Globus pallidus (tissue), 1 donor: ENCODE measurements around the gene RPL19.

Experiments
- DNase-seq: peaks from one replicate; pipeline ENCODE4 v3.0.0-alpha.2; 2015; ENCODE audit warnings: low spot score

The RPL19 gene

DNA sequence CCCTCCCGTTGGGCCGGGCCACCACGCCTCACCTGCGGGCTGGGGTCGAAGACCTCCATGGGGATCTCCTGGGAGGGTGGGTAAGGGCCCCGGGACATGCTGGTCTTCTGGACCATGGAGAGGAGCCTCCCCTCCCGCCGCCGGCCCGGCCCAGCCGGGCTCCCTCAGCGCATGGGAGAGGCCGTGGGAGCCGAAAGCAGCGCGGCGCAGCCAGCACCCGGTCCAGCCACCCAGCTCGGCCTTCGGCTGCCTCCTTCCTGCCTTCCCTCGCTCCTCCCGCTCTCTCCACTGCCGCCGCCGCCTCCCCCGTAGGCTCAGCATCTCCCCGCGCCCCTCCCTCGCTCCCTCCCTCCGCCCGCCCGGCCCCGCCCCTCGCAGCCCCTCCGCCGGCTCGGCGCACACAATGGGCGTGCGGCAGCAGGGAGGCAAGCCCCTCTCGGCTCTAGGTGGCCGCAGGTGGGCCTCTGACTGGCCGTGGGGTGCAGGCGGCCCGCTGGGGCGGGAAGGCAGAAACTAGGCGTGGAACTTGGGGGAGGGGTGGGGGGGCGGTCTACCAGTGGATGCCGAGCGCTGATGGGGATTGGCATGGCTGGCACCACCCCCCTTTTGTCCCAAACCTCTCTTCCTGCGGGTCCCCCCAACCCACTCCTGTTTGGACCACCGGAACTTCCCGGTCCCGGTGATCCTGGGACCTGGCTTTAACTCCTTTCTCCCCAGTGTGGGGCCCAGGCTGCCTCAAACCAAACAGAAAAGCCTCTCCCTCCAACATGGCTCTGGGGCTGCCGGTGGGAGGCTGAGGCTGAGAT lies 2.5 kb upstream of the RPL19 start, which contains the start of gene CACNB1:
CACNB1 (minus strand) TSS at position 290 of the 806 bp plus-strand sequence; CDS start at position 116, 174 bp downstream.
- peak; percentile 57 for DNase-seq

DNA sequence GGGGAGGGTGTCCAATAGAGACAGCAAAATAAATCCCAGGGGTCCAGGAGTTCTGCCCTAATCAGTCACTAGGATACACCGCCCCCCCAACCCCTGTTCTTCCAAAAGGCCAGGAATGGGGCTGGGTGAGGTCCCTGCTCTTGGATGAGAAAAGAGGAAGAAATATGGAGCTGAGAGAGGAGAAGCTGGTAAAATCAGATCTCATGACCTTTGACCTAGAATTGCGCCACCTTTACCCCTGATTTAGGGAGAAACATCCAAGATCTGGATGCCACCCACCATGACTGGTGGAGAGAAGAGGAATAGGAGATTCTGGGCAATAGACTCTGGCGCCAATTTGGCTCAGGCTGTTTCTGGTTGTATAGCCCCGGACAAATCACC lies 1.9 kb upstream of the RPL19 start:
- no peak for DNase-seq

- DNase-seq, result peak; percentile 93
Measured at GRCh38 chr17:39199820-39200069, 338 bp upstream of the RPL19 start.

DNA sequence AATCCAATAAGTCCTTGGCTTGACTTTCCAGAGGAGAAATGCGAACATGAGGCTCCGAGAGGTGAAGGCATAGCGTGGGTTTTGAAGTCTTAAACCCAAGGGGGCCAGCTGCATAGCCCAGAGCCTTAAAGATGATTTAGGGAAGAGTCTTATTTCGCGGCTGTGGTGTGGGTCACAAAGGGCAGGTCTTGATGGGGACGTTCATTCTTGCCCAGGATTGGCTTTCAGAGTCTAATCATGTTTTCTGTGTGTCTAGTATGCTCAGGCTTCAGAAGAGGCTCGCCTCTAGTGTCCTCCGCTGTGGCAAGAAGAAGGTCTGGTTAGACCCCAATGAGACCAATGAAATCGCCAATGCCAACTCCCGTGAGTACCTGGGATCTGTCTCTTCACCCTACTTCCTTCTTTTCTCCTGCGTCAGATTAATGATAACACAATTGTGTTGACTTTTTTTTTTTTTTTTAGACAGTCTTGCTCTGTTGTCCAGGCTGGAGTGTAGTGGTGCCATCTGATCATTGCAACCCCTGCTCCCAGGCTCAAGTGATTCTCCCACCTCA lies 951 bp downstream of the RPL19 start:
- DNase-seq, result no peak

DNA sequence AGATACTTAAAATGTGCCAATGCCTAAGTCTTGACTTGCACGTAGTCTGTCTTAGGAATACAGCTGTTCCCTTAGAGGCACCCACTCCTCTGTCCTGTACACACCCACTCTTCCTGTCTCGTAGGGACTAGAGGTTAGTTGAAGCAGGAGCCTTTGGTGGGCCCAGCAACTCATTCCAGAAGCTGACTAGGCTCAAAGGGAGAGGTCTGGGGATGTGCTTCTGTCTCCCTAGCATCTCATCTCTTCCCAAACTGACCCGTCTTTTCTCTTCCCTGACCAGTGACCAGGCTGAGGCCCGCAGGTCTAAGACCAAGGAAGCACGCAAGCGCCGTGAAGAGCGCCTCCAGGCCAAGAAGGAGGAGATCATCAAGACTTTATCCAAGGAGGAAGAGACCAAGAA lies 4.2 kb downstream of the RPL19 start:
- no peak for DNase-seq

DNA sequence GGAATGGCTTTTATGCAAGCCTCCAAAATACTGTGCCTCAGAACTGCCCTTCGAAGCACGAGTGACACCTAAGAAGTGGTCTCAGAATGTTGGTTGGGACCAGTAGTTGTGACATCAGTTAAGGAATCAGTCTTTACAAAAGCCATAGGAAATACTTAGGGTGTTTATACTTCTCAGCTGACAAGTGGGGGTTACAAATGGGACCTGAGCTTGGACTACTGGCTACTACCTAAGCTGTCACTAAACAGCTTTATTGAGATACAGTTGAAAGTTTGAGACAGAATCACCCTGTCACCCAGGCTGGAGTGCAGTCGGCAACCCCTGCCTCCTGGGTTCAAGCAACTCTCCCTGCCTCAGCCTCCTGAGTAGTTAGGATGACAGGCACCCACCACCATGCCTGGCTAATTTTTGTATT lies 5.0 kb downstream of the RPL19 start:
- DNase-seq, result no peak

GRCh38 chr17:39208136-39208535 lies 8.1 kb downstream of the RPL19 start:
- DNase-seq, result no peak

DNA sequence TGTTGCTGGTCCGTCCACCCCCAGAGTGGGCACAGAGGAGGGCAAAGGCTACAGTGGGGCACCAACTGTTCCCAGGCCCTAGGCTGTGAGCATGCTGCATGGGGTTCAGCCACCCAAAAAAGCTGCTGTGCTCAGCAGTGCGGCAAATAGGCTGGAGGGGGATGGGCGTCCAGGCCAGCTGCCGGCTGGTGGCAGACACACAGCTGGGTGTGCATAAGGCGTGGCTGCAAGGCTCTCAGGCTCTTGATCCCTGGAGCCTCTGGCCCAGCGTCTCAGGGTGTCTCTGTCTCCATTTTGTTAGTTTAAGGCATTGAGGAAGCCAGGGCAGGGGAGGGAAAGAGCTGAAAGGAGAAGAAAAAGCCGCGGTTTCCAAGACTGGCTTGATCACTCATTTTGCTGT lies 8.8 kb downstream of the RPL19 start:
- DNase-seq, result no peak

GRCh38 chr17:39209317-39210092 lies 9.4 kb downstream of the RPL19 start:
- no peak for DNase-seq

GRCh38 chr17:39210093-39210434 lies 10.0 kb downstream of the RPL19 start:
- DNase-seq, result no peak

- no peak for DNase-seq
Measured at GRCh38 chr17:39212195-39212810, 12.2 kb downstream of the RPL19 start.

DNA sequence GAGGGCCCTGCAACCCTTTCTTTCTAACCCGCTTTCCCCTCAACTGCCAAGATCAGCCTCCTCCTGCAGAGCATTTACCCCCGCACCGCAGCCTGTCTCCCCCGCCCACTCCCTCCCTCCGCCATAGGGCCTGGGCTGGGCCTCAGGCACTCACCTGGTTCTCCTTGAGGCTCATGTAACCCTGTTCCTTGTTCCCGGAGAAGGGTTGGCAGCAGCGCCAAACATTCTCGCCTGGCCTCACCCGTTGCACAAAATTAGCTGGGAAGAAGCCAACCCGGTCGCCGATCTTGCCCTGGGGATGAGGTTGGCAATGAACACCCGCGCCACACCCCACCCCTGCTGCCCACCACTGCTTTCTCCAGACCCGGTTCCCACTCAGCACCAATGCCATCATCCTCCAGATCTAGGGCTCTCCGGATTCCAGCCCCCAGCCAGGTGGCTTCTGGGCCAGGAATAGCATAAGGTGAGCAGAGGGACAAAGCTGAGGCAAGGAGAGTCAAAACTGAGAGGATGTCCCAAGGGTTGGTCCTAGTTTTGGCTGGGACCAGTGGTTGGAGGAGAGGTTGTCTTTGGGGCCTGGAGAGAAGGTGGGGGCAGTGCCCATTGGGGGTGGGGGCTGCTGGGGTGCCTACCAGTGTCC lies 12.9 kb downstream of the RPL19 start:
- DNase-seq, result no peak

DNA sequence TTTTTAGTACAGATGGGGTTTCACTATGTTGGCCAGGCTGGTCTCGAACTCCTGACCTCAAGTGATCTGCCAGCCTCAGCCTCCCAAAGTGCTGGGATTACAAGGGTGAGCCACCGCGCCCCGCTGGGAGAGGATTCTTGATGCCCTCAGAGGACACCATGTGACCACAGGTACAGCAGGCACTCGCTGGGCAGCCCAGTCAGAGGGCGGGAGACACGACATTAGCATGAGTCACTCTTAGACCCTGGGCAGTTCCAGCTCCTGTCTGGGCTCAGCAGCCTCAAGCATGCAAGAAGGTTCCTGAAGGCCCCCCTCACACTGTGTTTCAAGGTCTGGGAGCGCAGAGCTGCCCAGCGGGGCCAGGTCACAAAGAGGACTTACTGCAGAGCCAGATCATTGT lies 13.8 kb downstream of the RPL19 start:
- no peak for DNase-seq

GRCh38 chr17:39217734-39218369 lies 17.8 kb downstream of the RPL19 start:
- DNase-seq, result no peak

GRCh38 chr17:39218906-39219305 lies 18.8 kb downstream of the RPL19 start:
- DNase-seq, result no peak

GRCh38 chr17:39219647-39220154 lies 19.6 kb downstream of the RPL19 start:
- peak; percentile 74 for DNase-seq

- no peak for DNase-seq
Measured at GRCh38 chr17:39221572-39221971, 21.5 kb downstream of the RPL19 start.

DNA sequence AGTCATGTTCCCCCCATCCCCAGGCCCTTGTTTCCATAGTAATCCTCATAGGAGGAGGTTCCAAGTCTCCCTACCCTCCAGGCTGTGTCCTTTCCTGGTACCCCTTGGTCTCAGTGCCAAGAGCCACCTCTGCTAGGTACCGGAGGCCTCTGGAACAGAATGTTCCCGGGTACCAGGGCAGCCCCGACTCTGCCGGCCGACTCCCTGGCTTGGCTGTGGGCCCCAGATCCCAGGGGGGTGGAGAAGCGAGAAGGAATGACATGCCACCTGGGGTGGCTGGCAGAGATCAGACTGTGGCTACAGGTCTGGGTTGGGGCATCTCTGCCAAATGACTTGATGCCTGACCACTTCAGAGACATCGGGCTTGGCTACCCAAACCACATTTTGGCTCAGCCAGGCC lies 22.1 kb downstream of the RPL19 start:
- no peak for DNase-seq

- no peak for DNase-seq
Measured at GRCh38 chr17:39222866-39223834, 23.1 kb downstream of the RPL19 start.
